GM12801 (cell line): ENCODE measurements around the gene ARHGAP15.

Experiments used
- CTCF ChIP-seq: IDR thresholded peaks from one replicate; pipeline ENCODE4 v1.5.1; 2011; ENCODE audit warnings: control low read depth; ENCODE audit not compliant: insufficient read length; ENCODE audit errors: extremely low read depth

Gene ARHGAP15

GRCh38 chr2:143603846-143604565 lies 474.8 kb downstream of the ARHGAP15 start:
- no peak for TF ChIP-seq CTCF

DNA sequence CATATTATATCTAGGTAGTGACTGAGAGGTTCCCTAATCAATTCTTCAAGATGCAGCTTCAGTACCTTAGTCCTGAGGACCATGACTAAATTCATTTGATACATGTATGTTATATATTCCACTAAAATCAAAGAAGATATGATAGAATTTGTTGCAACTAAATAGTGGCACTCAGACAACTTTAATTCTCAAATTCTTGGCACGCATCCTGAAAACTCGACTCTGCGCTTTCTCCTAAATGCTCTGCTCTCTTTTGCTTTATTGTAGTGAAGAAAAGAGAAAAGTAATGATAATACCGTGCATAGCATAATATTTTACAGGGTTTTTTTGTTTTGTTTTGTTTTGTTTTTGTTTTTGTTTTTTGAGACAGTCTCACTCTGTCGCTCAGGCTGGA lies 475.3 kb downstream of the ARHGAP15 start:
- TF ChIP-seq CTCF: no peak

DNA sequence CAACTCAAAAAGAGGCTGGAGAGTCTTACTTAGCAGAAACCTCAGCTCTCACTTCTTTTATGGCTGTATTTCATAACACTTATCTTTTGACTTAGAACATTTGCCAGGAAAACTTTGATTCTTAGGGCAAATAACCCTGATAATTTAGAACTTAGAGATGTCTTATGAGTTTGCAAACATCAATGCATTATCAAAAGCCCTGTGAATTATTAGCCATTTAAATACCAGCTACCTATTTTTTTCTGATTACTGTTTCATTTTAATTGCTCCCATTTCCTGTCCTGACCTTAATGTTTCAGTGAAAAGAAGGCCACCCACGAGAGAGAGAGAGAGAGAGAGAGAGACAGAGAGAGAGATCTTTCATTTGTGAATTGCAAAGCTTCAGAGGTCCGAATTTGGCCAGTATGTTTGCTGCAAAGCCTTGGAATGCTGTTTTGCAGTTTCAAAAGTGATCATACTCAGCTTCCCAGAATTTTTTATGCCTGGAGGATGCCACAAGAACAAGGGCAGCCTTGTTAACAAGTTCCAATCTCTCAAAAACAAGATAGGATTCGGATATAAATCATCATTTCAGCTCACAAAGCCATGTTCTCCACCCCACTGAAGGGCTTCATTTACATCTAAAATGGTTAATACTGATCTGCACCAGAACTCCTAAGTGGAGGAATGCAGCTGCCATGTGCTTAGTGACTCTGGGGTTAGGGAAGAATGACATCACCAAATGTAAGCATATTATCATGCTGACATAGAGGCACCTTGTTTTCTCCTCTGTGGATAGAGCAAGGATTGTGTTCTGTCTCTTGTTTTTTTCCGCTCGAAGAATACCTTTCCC lies 478.2 kb downstream of the ARHGAP15 start:
- TF ChIP-seq CTCF: no peak

- TF ChIP-seq CTCF: no peak
Observed at GRCh38 chr2:143608063-143608423, 478.8 kb downstream of the ARHGAP15 start.

DNA sequence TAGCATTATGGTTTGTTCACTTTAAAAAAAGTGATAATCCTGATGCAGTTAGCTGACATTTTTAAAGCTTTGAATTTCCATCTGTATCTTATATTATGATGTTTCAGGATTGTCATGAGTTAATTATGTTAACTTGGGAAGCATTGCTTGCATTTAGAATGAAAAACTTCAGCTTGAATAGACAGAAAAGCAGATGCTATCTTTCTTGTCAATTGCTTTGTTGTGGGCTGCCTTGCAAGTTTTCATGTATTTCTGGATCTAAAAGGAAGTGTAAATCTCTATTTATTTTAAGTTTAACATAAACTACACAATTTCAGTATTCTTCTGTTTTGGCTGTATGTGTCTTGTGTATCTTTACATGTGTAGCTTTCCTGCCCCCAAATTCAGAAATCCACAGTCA lies 479.5 kb downstream of the ARHGAP15 start:
- no peak for TF ChIP-seq CTCF

- no peak for TF ChIP-seq CTCF
Observed at GRCh38 chr2:143611336-143611735, 482.1 kb downstream of the ARHGAP15 start.

DNA sequence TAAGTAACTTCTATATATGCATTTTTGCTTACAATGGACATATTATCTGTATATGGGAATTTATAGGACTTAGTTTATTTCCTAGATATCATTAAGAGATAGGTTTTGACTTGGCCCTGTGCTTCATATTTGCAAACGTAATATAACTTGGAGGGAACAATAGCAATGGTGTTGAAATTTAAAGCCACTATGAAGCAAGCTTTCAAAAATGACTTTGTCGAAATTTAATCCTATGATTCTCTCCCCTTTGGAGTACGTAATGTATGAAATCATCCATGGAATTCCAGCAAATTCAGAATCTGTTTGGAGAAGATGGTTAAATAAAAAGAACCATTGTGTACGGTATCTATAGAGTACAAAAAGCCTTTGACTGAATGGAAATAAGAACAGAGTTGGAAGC lies 486.3 kb downstream of the ARHGAP15 start:
- TF ChIP-seq CTCF: no peak
